Fibroblast of the aortic adventitia (primary cell): ENCODE measurements around the gene TMEM91. TPM values are rescaled to one million over a fixed set of nuclear protein-coding genes. Genes with fewer than 3 reads are reported as not detected.
A peak's percentile ranks its signal among the peaks of the same experiment; 100 is the strongest.
"Not testable (repeated sequence)": the region's sequence is repeated elsewhere in the genome, so short reads cannot be mapped to it uniquely, and the experiment has no call there.

Experiments
- DNase-seq: peaks from one replicate; pipeline ENCODE4 v3.0.0-alpha.2; 2010; ENCODE audit warnings: low read depth
- H3K4me3 ChIP-seq: 2 replicates; pipeline ENCODE4 v1.5.1; 2011; ENCODE audit warnings: low read depth, mild to moderate bottlenecking, control low read depth, low read length, moderate library complexity
- CTCF ChIP-seq: IDR thresholded peaks from 2 replicates; pipeline ENCODE4 v1.5.1; 2011; ENCODE audit warnings: mild to moderate bottlenecking, low read length, control low read depth, inconsistent platforms; ENCODE audit not compliant: insufficient read depth
- total RNA-seq: library from RNA; depleted of rRNA; stranded (reverse); fragments of >200 nt; gene quantifications from 2 replicates; pipeline ENCODE4 v1.2.3, GENCODE V29; 2012; ENCODE audit warnings: low replicate concordance

The TMEM91 gene
- total RNA-seq, 1 donor: 5.6 TPM

GRCh38 chr19:41341669-41342490, 34.5 kb upstream of the TMEM91 start:
- TF ChIP-seq CTCF: no peak
- no peak for DNase-seq
- no peak overlapping the region for H3K4me3 ChIP-seq

DNA sequence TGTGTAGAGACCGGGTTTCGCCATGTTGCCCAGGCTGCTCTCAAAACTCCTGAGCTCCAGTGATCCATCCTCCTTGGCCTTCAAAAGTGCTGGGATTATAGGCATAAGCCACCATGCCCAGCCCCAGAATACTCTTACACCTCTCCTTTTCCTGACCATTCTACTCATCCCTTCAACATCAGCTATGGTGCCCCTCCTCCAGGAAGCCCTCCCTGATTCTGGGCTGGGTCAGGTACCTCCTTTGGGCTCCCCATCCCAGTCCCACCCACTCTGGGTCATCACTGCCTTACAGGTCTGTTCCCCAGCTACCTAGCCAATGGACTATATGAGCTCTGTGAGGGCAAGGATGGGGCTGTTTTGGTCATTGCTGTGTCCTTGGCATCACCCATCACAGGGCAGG, 32.2 kb upstream of the TMEM91 start:
- no peak for DNase-seq
- no peak overlapping the region for H3K4me3 ChIP-seq
- no peak for TF ChIP-seq CTCF

DNA sequence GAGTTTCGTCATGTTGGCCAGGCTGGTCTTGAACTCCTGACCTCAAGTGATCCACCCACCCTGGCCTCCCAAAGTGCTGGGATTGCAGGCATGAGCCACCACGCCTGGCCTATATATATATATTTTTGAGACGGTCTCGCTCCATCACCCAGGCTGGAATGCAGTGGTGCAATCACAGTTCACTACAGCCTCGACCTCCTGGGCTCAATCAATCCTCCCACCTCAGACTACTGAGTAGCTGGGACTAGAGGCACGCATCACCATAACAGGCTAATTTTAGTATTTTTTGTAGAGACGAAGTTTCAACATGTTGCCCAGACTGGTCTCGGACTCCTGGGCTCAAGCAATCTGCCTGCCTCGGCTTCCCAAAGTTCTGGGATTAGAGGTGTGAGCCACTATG, 29.4 kb upstream of the TMEM91 start:
- not testable (repeated sequence) for H3K4me3 ChIP-seq, DNase-seq

GRCh38 chr19:41350735-41351338, 25.5 kb upstream of the TMEM91 start:
- no peak for TF ChIP-seq CTCF
- H3K4me3 ChIP-seq: peak overlapping the region; percentile 93
- peak; percentile 39 for DNase-seq

DNA sequence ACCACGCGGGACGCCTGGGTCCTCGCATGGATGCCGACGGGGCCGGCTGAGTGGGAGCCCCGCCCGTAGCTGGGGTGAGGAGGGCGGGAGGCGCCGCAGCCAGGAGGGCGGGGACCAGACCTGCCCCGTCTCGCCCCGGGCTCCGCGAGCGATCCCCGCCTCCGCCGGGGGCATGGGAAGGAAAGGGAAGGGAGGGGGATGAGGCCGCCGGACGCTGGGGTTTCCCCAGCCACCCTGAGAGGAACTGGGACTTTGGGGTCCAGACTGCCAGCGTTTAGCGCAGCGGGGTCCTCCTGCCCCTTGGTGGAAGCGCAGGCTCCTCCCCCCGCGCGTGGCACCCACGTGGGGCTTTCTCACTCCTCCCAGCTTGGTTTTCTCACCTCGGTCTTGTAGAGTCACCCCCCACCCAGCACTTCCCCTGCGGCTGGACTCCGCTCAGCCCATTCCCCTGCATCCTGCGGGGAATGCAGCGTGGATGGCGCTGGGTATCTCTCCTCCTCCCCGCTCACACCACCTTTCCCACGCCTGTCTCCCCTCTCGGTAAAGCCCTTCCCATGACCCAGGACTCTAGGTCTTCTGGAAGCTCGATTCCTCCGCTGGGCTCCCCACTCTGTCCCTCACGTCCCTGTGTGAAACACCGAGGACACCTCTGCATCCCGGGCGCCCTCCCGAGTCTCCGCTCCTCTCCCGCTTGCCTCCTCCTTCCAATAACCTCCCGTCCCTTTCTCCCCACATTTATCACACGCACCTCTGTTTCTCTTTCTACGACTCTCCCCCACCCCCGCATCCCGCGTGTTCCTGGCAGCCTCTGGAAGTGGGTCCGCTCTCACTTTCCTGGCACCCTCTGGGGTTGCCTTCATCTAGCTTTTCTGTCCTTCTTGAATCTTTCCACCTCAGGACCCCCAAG, 24.7 kb upstream of the TMEM91 start:
- peak overlapping the region; percentile 93 for H3K4me3 ChIP-seq
- peak; percentile 53 for DNase-seq
- no peak for TF ChIP-seq CTCF

- no peak for DNase-seq
- TF ChIP-seq CTCF: no peak
- H3K4me3 ChIP-seq: peak overlapping the region; percentile 93
Observed at GRCh38 chr19:41352279-41352608, 24.1 kb upstream of the TMEM91 start.
